AG04449 (cell line): ENCODE measurements around the gene JRKL.
"Not testable (repeated sequence)": the region's sequence is repeated elsewhere in the genome, so short reads cannot be mapped to it uniquely, and the experiment has no call there.

Experiments used
- CTCF ChIA-PET: fragments of 350-600 bp; formaldehyde crosslinking; extraction: SDS; loops from one replicate; lab custom pipeline; 2021; ENCODE audit warnings: antibody characterized with exemption; lab: Yijun Ruan, JAX
- POLR2A ChIA-PET: fragments of 400-600, 350-600 bp; formaldehyde crosslinking; extraction: SDS; loops from one replicate; lab custom pipeline; 2020; ENCODE audit warnings: antibody characterized with exemption, inconsistent platforms; lab: Yijun Ruan, JAX
- DNase-seq: peaks from one replicate; pipeline ENCODE4 v3.0.0-alpha.2; 2010; ENCODE audit warnings: low read depth, low spot score
- H3K4me3 ChIP-seq: 2 replicates; pipeline ENCODE4 v1.5.1; 2011; ENCODE audit warnings: low read depth, mild to moderate bottlenecking, control low read depth, low read length
- TF ChIP-seq, protein P1 (sequence below): IDR thresholded peaks from one replicate; pipeline ENCODE4 v1.5.1; 2011; ENCODE audit warnings: mild to moderate bottlenecking, moderate library complexity, low read length, control low read depth, inconsistent platforms; ENCODE audit not compliant: insufficient read depth; ENCODE audit errors: missing control alignments

Gene JRKL

DNA sequence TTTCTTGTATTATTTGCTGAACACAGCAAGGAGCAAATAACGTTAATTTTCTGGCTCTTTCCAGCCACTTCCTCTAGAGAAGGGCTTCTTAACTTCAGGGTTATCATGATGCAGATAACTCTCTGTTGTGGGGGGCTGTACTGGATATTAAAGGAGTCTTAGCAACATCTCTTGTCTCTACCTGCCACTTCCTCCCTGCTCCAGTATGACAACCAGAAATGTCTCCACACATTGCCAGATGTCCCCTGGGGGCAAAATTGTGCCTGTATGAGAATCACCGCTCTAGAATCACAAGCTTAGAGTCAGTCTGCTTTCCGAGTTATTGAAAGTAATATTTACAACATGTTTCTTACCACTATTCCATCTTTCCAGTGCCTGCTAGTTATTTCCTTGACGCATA is 6.8 kb downstream of the JRKL start:
- CTCF ChIA-PET: interaction anchor here (1.0 to 4.3 kb wide), 5 partner anchors 342 to 561 kb away, joined by 3 to 31 read pairs (median 7); no protein-coding TSS in a partner anchor
- POLR2A ChIA-PET: no interaction called here
- TF ChIP-seq, protein P1, sequence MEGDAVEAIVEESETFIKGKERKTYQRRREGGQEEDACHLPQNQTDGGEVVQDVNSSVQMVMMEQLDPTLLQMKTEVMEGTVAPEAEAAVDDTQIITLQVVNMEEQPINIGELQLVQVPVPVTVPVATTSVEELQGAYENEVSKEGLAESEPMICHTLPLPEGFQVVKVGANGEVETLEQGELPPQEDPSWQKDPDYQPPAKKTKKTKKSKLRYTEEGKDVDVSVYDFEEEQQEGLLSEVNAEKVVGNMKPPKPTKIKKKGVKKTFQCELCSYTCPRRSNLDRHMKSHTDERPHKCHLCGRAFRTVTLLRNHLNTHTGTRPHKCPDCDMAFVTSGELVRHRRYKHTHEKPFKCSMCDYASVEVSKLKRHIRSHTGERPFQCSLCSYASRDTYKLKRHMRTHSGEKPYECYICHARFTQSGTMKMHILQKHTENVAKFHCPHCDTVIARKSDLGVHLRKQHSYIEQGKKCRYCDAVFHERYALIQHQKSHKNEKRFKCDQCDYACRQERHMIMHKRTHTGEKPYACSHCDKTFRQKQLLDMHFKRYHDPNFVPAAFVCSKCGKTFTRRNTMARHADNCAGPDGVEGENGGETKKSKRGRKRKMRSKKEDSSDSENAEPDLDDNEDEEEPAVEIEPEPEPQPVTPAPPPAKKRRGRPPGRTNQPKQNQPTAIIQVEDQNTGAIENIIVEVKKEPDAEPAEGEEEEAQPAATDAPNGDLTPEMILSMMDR: no peak
- H3K4me3 ChIP-seq: no peak overlapping the region
- no peak for DNase-seq

DNA sequence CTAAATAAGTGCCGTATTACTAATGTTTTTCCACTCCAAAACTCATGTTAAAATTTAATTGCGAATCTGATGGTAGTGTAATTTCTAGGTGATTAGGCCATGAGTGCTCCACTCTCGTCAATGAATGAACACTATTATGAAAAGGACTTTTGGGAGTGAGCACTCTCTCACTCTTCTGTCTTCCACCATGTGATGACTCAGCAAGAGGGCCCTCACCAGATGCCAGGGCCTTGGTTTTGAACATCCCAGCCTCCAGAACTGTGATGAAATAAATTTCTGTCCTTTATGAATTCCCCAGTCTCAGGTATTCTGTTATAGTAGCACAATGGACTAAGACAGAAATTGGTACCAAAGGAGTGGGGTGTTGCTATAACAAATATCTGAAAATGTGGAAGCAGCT is 8.1 kb downstream of the JRKL start:
- CTCF ChIA-PET: interaction anchor here (0.8 to 2.3 kb wide), 3 partner anchors 234 to 562 kb away, joined by 3 to 7 read pairs (median 7); no protein-coding TSS in a partner anchor
- POLR2A ChIA-PET: no interaction called here
- no peak overlapping the region for H3K4me3 ChIP-seq
- TF ChIP-seq, protein P1: no peak
- no peak for DNase-seq

DNA sequence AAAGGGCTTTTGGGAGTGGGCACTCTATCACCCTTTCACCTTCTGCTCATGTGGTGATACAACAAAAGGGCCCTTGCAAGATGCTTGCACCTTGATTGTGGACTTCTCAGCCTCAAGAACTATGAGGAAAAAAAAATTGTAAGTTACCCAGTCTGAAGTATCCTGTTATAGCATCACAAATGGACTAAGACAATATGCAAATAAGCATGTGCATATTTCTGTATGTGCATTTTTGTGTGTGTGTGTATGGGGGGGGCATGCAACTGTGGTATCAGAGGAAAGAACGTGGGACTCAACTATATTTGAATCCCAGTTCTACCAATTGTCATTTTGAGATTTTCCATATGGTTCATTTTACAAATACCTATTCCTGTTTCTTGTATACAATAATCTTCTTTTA is 10.9 kb downstream of the JRKL start:
- CTCF ChIA-PET: no interaction called here
- POLR2A ChIA-PET: no interaction called here

DNA sequence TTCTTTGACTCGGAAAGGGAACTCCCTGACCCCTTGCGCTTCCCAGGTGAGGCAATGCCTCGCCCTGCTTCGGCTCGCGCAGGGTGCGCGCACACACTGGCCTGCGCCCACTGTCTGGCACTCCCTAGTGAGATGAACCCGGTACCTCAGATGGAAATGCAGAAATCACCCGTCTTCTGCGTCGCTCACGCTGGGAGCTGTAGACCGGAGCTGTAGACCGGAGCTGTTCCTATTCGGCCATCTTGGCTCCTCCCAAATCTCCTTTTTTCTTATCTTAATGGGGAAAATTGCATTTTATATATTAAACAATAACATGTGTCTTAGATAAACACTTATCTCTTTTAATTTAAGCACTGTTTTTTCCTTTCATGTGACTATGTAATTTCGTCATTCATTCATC is 21.6 kb downstream of the JRKL start:
- DNase-seq, CTCF ChIA-PET, POLR2A ChIA-PET, H3K4me3 ChIP-seq: not testable (repeated sequence)

More for the DNA sequence above, 10.9 kb downstream of the JRKL start:
- TF ChIP-seq, protein P1: no peak
- DNase-seq: no peak
- no peak overlapping the region for H3K4me3 ChIP-seq

DNA sequence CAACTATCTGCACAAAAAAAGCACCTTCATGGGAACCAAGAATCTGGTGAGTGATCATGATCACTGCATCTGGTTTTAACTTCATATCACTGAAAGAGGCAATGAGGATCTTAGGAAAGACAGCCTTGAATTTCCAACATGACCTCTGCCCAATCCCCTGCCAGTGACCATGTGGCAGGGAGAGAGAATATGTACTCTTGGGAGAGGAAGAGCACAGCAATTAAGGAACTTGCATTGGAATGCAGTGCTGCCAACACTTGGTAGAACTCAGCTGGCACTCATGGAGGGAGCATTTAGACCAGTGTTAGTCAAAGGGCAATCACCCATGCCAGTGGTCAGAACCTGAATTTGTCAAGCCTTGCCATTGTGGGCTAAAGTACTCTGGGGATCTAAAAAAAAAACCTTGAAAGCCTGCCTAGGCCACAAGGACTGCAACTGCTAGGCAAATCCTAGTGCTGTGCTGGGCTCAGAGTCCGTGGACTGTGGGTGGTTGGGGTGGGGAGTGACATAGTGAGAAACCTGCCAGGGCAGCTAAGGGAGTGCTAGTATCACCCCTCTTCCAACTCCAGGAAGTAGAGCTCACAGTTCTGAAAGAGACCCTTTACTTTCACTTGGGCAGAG is 23.1 kb downstream of the JRKL start:
- ChIA-PET POLR2A (no interaction called here), CTCF (interaction anchor here (0.6 to 1.7 kb wide), 2 partner anchors 19 to 577 kb away, joined by 3 to 4 read pairs; no protein-coding TSS in a partner anchor)
- no peak overlapping the region for H3K4me3 ChIP-seq
- TF ChIP-seq, protein P1: no peak
- DNase-seq: no peak

DNA sequence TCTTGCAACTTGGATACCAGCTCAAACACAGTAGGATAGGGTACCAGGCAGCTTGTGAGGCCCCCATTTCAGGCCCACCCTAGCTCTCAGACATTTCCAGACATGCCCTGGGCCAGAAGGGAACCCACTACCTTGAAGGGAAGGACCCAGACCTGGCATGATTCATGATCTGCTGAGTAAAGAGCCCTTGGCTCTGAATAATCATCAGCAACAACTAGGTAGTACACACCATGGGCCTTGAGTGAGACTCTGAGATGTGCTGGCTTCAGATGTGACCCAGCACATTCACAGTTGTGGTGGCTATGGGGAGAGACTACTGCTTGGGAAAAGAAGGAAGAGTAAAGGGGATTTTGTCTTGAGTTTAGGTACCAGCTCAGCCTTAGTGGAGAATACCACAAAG is 23.6 kb downstream of the JRKL start:
- CTCF ChIA-PET: interaction anchor here (0.6 to 1.7 kb wide), 2 partner anchors 20 to 578 kb away, joined by 3 to 4 read pairs; no protein-coding TSS in a partner anchor
- POLR2A ChIA-PET: no interaction called here

More for the DNA sequence above, 23.6 kb downstream of the JRKL start:
- TF ChIP-seq, protein P1: no peak
- H3K4me3 ChIP-seq: no peak overlapping the region
- no peak for DNase-seq
